Right lobe of liver (tissue), 4 donors: ENCODE results near the gene NAT10.

ENCODE experiments used
- POLR2A ChIP-seq: fragments of 450-650 bp; IDR thresholded peaks from one replicate; pipeline ENCODE4 v1.6.1; 2017; ENCODE audit warnings: antibody characterized with exemption, mild to moderate bottlenecking
- TF ChIP-seq, protein P1 (sequence below), 4 donors: fragments of 200-600 bp in 3 of 4; fragments of 450-650 bp in 1 of 4; IDR thresholded peaks; one replicate each; pipeline versions ENCODE4 v1.5.1 to v1.8.0; 2016 to 2022; ENCODE audit warnings: antibody characterized with exemption in 4 of 4, mild to moderate bottlenecking in 2 of 4
- donor health status: DM: no; HTN: no; CAD: no.
- donor health status: DM: no; HTN: no; CAD: no.
- donor health status: DM: no; HTN: yes; CAD: no.

DNA sequence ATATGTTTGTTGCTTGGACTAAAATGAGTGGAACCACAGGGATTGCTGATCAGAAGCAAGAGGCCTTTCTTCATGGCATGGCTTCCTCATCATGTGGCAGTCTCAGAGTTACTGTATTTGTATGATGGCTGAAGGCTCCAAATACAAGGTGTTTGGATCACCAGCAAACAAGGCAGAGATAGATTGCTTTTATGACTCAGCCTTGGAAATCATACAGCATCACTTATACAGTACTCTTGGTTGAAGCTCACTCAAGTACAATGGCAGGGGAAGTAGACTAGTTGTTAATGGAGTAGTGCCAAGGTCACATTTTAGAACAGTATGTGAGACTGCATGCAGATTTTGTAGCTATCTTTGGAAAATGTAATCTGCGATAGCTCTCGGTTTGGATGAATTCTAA is 37.3 kb upstream of the NAT10 start:
- TF ChIP-seq, protein P1, sequence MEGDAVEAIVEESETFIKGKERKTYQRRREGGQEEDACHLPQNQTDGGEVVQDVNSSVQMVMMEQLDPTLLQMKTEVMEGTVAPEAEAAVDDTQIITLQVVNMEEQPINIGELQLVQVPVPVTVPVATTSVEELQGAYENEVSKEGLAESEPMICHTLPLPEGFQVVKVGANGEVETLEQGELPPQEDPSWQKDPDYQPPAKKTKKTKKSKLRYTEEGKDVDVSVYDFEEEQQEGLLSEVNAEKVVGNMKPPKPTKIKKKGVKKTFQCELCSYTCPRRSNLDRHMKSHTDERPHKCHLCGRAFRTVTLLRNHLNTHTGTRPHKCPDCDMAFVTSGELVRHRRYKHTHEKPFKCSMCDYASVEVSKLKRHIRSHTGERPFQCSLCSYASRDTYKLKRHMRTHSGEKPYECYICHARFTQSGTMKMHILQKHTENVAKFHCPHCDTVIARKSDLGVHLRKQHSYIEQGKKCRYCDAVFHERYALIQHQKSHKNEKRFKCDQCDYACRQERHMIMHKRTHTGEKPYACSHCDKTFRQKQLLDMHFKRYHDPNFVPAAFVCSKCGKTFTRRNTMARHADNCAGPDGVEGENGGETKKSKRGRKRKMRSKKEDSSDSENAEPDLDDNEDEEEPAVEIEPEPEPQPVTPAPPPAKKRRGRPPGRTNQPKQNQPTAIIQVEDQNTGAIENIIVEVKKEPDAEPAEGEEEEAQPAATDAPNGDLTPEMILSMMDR (IDR thresholded peaks at IDR 0.05) = no peak
- no peak for TF ChIP-seq POLR2A
